ENCODE data around the gene GRIK3. TPM values are rescaled to one million over a fixed set of nuclear protein-coding genes. Genes with fewer than 3 reads are reported as not detected.

The GRIK3 gene
- total and polyA plus RNA-seq, 4 donors = 0.03 to 0.08 (median 0.05) TPM; not detected in 1

- TF ChIP-seq REST (IDR thresholded peaks at IDR 0.05) (no peak), NR2F2 (IDR thresholded peaks at IDR 0.05) (no peak), EGR1 (IDR thresholded peaks at IDR 0.05; ENCODE audit: low read depth in 2 of 2) (no peak)
These were observed 45.5 kb downstream of the GRIK3 start (continued) for GRCh38 chr1:36988741-36989193.

GRCh38 chr1:36988321-36988720 is 46.0 kb downstream of the GRIK3 start:
- WGBS = 64% methylated on average over 10 of the region's 10 CpGs
- no peaks in the 10 kb centered on the region for H3K4me1 ChIP-seq (ENCODE audit: control insufficient read depth in 4 of 4, insufficient read depth in 4 of 4, low read length in 3 of 4)
- no peak for DNase-seq (ENCODE audit: low spot score)
- H3K9ac ChIP-seq (ENCODE audit: low read depth in 1 of 2, low read length in 2 of 2) = no peak overlapping the region
- TF ChIP-seq FOXA2 (IDR thresholded peaks at IDR 0.05) (no peak), MAX (IDR thresholded peaks at IDR 0.05) (no peak), JUND (IDR thresholded peaks at IDR 0.05) (no peak), NR2F2 (IDR thresholded peaks at IDR 0.05) (no peak), FOXA1 (IDR thresholded peaks at IDR 0.05) (no peak), CTCF (IDR thresholded peaks at IDR 0.05; ENCODE audit: low read depth, low read length, missing input control) (no peak), RXRA (IDR thresholded peaks at IDR 0.05) (no peak), TAF1 (conservative IDR thresholded peaks at IDR 0.05) (no peak), HNF4G (IDR thresholded peaks at IDR 0.05) (no peak), ATF3 (IDR thresholded peaks at IDR 0.05) (no peak), RAD21 (IDR thresholded peaks at IDR 0.05) (no peak), GABPA (IDR thresholded peaks at IDR 0.05 in 1 of 2, conservative IDR thresholded peaks at IDR 0.05 in 1 of 2) (no peak), YY1 (IDR thresholded peaks at IDR 0.05) (no peak), EGR1 (IDR thresholded peaks at IDR 0.05; ENCODE audit: low read depth in 2 of 2) (no peak), ZBTB33 (IDR thresholded peaks at IDR 0.05) (no peak)
- no peak overlapping the region for H3K27ac ChIP-seq (ENCODE audit: low read depth in 1 of 2, low read length in 2 of 2)
- H3K4me3 ChIP-seq (ENCODE audit: low read depth in 1 of 3, low read length in 3 of 3) = no peak overlapping the region
- no peaks in the 10 kb centered on the region for H3K9me3 ChIP-seq (ENCODE audit: control insufficient read depth in 4 of 4, low read length in 3 of 4)
- H3K27me3 ChIP-seq (ENCODE audit: control insufficient read depth in 4 of 4, insufficient read depth in 4 of 4, low read length in 3 of 4) = no peaks in the 10 kb centered on the region
- no peaks in the 10 kb centered on the region for H3K36me3 ChIP-seq (ENCODE audit: control insufficient read depth in 4 of 4, insufficient read depth in 3 of 4, low read depth in 1 of 4, low read length in 3 of 4)

Data from liver (tissue), 9 donors.